Astrocyte of the spinal cord (primary cell): ENCODE measurements around the gene UBB.
"Not testable (repeated sequence)": the region's sequence is repeated elsewhere in the genome, so short reads cannot be mapped to it uniquely, and the experiment has no call there.

ENCODE experiments used
- DNase-seq: peaks from one replicate; pipeline ENCODE4 v3.0.0; 2011; ENCODE audit warnings: low read depth, low spot score
- H3K4me3 ChIP-seq: 2 replicates; pipeline ENCODE4 v1.5.1; 2011; ENCODE audit warnings: low read depth, mild to moderate bottlenecking, low read length, moderate library complexity
- in situ Hi-C: cut with HindIII; loops from 2 replicates; pipeline ENCODE4 v1.10.0; 2017; ENCODE audit warnings: low sequenced_read_pairs
- TF ChIP-seq, protein P1 (sequence below): IDR thresholded peaks from 2 replicates; pipeline ENCODE4 v1.5.1; 2012; ENCODE audit warnings: low read depth, mild to moderate bottlenecking, low read length, inconsistent platforms

UBB gene

DNA sequence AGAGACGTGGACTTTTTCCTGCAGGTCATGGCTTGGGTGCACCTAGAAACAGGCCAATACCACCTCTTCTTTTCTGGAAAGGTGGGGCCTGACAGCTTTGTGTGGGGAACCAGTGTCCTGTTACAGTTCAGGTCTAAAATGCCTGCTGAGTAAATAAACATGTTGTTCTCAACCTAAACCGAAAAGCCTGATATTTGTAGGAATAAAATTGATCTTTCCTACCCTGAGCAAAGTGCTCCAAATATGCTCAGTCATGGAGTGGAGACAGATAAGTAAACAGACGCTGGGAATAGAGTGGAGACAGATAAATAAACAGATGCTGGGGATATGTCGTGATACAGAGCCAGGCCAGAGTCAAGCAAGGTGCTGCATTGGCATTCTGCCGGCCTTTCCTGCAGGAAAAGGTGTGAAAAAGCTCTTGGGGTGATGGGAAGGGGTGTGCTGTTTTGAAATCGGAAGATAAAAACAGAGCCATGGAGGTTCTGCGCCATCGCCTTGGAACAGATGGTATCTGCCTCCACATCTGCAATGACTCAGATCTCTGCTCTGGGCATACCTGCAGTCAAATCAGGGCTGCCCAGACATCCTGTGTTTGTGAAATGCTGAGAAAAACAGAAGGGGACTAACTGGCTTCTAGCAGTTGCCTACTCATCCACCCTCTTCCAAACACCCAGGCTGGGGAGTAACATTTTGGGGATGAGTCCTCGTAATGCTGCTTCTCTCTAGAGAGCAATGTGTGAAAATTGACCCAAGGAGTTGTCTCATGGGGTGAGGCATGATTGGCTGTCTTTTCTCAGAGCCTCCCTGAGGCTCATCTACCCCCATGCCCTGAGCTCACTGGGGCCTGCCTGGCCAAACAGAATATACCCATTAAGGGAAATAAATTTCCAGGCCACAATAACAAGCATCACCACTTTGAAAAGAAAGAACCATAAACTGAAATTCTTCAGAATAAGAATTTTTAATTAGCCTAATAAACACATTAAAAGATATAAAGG lies 17.7 kb downstream of the UBB start:
- no peak overlapping the region for H3K4me3 ChIP-seq
- TF ChIP-seq, protein P1, sequence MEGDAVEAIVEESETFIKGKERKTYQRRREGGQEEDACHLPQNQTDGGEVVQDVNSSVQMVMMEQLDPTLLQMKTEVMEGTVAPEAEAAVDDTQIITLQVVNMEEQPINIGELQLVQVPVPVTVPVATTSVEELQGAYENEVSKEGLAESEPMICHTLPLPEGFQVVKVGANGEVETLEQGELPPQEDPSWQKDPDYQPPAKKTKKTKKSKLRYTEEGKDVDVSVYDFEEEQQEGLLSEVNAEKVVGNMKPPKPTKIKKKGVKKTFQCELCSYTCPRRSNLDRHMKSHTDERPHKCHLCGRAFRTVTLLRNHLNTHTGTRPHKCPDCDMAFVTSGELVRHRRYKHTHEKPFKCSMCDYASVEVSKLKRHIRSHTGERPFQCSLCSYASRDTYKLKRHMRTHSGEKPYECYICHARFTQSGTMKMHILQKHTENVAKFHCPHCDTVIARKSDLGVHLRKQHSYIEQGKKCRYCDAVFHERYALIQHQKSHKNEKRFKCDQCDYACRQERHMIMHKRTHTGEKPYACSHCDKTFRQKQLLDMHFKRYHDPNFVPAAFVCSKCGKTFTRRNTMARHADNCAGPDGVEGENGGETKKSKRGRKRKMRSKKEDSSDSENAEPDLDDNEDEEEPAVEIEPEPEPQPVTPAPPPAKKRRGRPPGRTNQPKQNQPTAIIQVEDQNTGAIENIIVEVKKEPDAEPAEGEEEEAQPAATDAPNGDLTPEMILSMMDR, result no peak
- no peak for DNase-seq
- in situ Hi-C loops, result no loop called here

GRCh38 chr17:16403847-16404246 lies 23.0 kb downstream of the UBB start:
- H3K4me3 ChIP-seq, in situ Hi-C loops, DNase-seq: not testable (repeated sequence)

GRCh38 chr17:16406742-16407674 lies 26.1 kb downstream of the UBB start:
- peak overlapping the region; percentile 57 for H3K4me3 ChIP-seq
- in situ Hi-C loops, result no loop called here
- DNase-seq, result peak; percentile 15
- TF ChIP-seq, protein P1, result no peak

DNA sequence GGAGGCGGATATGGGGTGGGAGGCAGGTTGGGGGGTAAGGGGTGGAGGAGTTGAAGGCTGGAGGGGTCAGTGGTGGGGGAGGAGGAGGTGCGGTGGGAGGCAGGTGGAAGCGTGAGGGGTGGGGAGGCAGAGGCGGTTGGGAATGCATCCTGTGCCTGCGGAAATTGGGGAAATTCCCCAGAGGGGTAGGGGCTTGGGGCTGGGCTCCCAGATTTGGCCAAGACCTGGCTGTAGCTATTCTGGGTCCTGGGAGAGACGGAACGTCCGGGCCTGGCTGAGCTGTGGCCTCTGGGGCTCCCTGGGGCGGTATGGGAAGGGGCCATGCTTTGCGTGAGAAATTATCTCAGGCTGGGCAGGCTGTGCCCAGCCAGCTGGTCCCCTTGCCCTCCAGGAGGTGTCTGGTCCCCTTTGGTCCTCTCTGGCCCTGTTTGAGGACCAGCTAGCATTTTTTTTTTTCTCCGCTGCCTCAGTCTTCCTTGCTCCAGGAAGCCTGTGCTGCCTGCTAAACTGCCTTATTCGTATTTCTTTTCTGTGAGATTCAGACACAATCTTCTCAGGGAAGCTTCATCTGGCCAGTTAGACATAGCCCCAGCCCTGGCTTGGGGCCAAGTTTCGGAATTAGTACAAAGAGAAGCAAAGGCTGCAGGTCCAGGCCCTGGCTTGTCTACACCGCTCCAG lies 27.2 kb downstream of the UBB start:
- DNase-seq, result peak; percentile 65
- in situ Hi-C loops, result no loop called here
- no peak overlapping the region for H3K4me3 ChIP-seq
- TF ChIP-seq, protein P1, result no peak

DNA sequence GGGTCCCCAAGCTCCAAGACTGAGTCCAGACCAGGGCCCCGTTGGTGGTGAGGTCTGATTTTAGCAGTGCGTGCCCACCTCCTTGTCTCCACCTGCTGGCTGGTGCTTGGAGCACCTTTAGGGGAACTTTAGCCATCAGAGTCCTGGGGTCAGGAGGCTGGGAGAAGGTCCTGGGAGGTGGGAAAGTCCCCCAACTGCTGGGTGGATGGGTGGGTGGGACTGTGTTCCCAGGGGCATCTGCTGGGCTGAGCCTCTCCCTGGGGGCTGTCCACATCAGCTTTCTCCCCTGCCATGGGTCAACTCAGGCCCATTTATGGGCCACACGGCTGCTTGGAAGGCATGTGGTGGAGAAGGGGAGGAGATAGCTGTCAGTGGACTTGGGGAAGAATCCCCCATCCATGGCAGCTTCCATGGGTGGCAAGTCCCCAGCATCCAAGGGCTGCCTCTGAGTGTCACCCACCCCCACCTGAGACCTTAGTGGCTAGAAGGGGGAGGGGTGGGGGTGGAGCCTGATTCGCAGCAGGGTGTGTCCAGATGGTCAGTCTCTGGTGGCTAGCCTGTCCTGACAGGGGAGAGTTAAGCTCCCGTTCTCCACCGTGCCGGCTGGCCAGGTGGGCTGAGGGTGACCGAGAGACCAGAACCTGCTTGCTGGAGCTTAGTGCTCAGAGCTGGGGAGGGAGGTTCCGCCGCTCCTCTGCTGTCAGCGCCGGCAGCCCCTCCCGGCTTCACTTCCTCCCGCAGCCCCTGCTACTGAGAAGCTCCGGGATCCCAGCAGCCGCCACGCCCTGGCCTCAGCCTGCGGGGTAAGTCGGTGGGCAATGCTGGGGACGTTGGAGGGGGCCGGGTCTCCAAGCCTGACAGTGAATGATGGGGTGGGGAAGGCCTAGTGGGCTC lies 34.4 kb downstream of the UBB start, which contains the start of gene TRPV2:
Gene TRPV2, plus strand, starts transcription at position 541 of the 894 bp plus-strand sequence. CDS start 2,098 bp downstream, outside the sequence.
- TF ChIP-seq, protein P1, result no peak
- H3K4me3 ChIP-seq, result peak within 1 kb of the TSS; percentile 49
- in situ Hi-C loops, result no loop called here
- no peak for DNase-seq

GRCh38 chr17:16417399-16417798 lies 36.5 kb downstream of the UBB start:
- in situ Hi-C loops, result no loop called here
- TF ChIP-seq, protein P1, result no peak
- H3K4me3 ChIP-seq, result no peak overlapping the region
- no peak for DNase-seq
